GM12865 (cell line): ENCODE results near the gene SLC10A3.
A peak's percentile ranks its signal among the peaks of the same experiment; 100 is the strongest.

Source experiments
- DNase-seq: peaks from one replicate; pipeline ENCODE4 v3.0.0; 2010; ENCODE audit warnings: low read depth
- H3K4me3 ChIP-seq: 2 replicates; pipeline ENCODE4 v1.5.1; 2011; ENCODE audit warnings: mild to moderate bottlenecking, low read depth, low read length, control low read depth
- TF ChIP-seq, protein P1 (sequence below): IDR thresholded peaks from 2 replicates; pipeline ENCODE4 v1.5.1; 2011; ENCODE audit warnings: low read length, control low read depth, low read depth, inconsistent platforms; ENCODE audit not compliant: insufficient read depth; ENCODE audit errors: missing control alignments

The SLC10A3 gene

DNA sequence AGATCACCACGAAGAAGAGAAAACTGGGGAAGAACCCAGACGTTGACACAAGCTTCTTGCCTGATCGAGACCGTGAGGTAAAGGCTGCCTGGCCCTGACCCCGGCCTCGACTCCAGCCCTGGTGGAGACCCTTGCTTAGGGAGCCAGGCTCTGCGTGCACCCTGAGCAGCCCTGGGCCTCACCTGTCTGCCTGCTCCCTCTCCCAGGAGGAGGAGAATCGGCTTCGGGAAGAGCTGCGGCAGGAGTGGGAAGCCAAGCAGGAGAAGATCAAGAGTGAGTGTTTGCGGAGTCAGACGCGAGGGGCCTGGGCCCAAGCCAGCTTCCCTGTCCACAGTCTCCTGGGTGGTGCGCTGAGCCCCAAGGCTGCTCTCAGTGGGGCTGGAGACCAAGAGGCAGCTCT lies 41.9 kb downstream of the SLC10A3 start:
- no peak for DNase-seq
- no peak overlapping the region for H3K4me3 ChIP-seq
- TF ChIP-seq, protein P1, sequence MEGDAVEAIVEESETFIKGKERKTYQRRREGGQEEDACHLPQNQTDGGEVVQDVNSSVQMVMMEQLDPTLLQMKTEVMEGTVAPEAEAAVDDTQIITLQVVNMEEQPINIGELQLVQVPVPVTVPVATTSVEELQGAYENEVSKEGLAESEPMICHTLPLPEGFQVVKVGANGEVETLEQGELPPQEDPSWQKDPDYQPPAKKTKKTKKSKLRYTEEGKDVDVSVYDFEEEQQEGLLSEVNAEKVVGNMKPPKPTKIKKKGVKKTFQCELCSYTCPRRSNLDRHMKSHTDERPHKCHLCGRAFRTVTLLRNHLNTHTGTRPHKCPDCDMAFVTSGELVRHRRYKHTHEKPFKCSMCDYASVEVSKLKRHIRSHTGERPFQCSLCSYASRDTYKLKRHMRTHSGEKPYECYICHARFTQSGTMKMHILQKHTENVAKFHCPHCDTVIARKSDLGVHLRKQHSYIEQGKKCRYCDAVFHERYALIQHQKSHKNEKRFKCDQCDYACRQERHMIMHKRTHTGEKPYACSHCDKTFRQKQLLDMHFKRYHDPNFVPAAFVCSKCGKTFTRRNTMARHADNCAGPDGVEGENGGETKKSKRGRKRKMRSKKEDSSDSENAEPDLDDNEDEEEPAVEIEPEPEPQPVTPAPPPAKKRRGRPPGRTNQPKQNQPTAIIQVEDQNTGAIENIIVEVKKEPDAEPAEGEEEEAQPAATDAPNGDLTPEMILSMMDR, result no peak

DNA sequence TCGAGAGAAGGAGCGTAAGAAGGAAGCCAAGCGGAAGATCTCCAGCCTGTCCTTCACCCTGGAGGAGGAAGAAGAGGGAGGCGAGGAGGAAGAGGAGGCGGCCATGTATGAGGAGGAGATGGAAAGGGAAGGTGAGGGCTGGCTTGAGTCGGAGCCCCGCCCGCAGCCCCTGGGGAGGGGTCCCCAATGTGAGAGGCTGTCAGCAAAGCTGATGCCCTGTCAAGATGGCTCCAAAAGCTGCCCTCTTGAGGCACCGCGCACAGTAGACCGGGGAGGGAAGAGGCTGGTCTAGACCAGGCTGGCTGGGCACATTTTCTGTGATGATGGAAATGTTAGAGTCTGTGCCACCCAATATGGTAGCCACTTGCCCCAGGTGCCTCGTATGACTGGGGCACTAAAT lies 44.0 kb downstream of the SLC10A3 start:
- H3K4me3 ChIP-seq, result no peak overlapping the region
- no peak for DNase-seq
- TF ChIP-seq, protein P1, result no peak

- no peak for DNase-seq
- TF ChIP-seq, protein P1, result no peak
- no peak overlapping the region for H3K4me3 ChIP-seq
Measured at GRCh38 chrX:154445776-154446175, 44.7 kb downstream of the SLC10A3 start.

DNA sequence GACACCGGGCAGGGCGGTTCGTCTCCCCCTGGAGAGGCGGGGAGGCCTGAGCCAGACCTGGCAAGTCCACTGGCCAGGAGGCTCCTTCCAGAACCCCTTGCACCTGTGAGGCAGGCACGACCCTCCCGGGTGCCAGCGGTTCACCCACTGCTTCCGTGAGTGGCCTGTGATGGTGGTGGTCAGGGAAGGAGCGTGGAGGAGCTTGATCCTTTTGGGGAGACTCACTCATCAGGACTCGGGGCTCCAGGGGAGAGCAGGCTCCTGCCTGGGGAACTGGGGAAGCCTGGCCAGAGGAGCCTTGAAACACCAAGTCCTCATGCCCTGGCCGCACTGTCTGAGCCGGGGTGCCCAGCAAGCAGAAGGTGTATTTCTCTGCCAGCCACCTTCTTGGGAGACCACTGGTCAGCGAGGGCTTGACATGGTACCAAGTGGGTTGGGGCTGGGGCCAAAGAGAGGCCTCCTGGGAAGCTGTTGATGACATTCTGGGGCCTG lies 45.6 kb downstream of the SLC10A3 start:
- TF ChIP-seq, protein P1, result no peak
- H3K4me3 ChIP-seq, result peak overlapping the region; percentile 68
- no peak for DNase-seq

- H3K4me3 ChIP-seq, result peak within 1 kb of the TSS; percentile 68
- DNase-seq, result peak; percentile 74
- TF ChIP-seq, protein P1, result no peak
Measured at GRCh38 chrX:154443992-154444754, 46.3 kb downstream of the SLC10A3 start, which contains the start of gene FAM50A. TSS of gene FAM50A (plus strand) at chrX:154444141. CDS start at chrX:154444236, 95 bp downstream.

DNA sequence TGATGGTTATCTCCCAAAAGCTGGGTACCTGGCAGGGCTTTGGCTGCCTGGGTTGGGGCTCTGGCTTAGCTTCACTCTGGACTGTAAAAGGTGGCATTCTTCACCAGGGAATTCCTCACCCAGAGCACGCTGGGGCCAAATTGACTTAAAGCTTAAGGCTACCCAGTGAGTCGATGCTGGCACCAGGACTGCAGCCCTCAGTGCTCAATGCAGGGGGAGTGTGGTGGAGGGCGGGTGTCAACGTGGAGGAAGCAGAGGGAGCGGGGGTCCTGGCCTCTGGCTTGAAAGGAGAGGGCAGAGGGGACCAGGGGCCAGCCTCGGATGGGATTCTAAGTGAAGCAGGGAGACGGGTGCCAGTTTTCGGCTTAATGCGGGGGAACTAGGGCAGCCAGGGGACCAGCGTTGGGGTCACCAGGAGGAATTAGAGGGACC lies 46.9 kb downstream of the SLC10A3 start:
- DNase-seq, result no peak

More for the DNA sequence above, 46.9 kb downstream of the SLC10A3 start:
- H3K4me3 ChIP-seq, result peak overlapping the region; percentile 10
- TF ChIP-seq, protein P1, result no peak
